ENCODE measurements around the gene CD82.

The CD82 gene

GRCh38 chr11:44574610-44575287, 9.3 kb downstream of the CD82 start:
- TF ChIP-seq CTCF (IDR thresholded peaks at IDR 0.05; ENCODE audit: low read depth, low read length): no peak
- DNase-seq (ENCODE audit: extremely low read depth, low read depth): peak; percentile 68

- no peak for DNase-seq (ENCODE audit: extremely low read depth, low read depth)
Measured at GRCh38 chr11:44575288-44575672, 9.8 kb downstream of the CD82 start.

GRCh38 chr11:44575962-44576361, 10.5 kb downstream of the CD82 start:
- DNase-seq (ENCODE audit: extremely low read depth, low read depth): no peak
- TF ChIP-seq CTCF (IDR thresholded peaks at IDR 0.05; ENCODE audit: low read depth, low read length): no peak

More at GRCh38 chr11:44575288-44575672, 9.8 kb downstream of the CD82 start:
- no peak for TF ChIP-seq CTCF (IDR thresholded peaks at IDR 0.05; ENCODE audit: low read depth, low read length)

- no peak for TF ChIP-seq CTCF (IDR thresholded peaks at IDR 0.05; ENCODE audit: low read depth, low read length)
- no peak for DNase-seq (ENCODE audit: extremely low read depth, low read depth)
Measured at GRCh38 chr11:44576656-44577055, 11.2 kb downstream of the CD82 start.

- TF ChIP-seq CTCF (IDR thresholded peaks at IDR 0.05; ENCODE audit: low read depth, low read length): no peak
- DNase-seq (ENCODE audit: extremely low read depth, low read depth): no peak
Measured at GRCh38 chr11:44577231-44577830, 11.9 kb downstream of the CD82 start.

- no peak for DNase-seq (ENCODE audit: extremely low read depth, low read depth)
- no peak for TF ChIP-seq CTCF (IDR thresholded peaks at IDR 0.05; ENCODE audit: low read depth, low read length)
Measured at GRCh38 chr11:44578279-44578678, 12.8 kb downstream of the CD82 start.

GRCh38 chr11:44579302-44579761, 13.9 kb downstream of the CD82 start:
- TF ChIP-seq CTCF (IDR thresholded peaks at IDR 0.05; ENCODE audit: low read depth, low read length): no peak
- DNase-seq (ENCODE audit: extremely low read depth, low read depth): no peak
